ENCODE results near the gene OR5M10.
"Not testable (repeated sequence)": the region's sequence is repeated elsewhere in the genome, so short reads cannot be mapped to it uniquely, and the experiment has no call there.

Gene OR5M10

GRCh38 chr11:56577621-56578020, at the start of gene OR5M10:
OR5M10 (minus strand) TSS chr11:56577721; CDS start chr11:56577721, 0 bp downstream.
- DNase-seq = no peak

GRCh38 chr11:56625946-56626345, 48.4 kb upstream of the OR5M10 start:
- no peak for DNase-seq

GRCh38 chr11:56624661-56625110, 47.2 kb upstream of the OR5M10 start:
- DNase-seq = no peak

GRCh38 chr11:56611174-56611573, 33.7 kb upstream of the OR5M10 start:
- no peak for DNase-seq

GRCh38 chr11:56592088-56592717, 14.7 kb upstream of the OR5M10 start:
- DNase-seq = not testable (repeated sequence)

GRCh38 chr11:56558574-56558973, 18.9 kb downstream of the OR5M10 start:
- no peak for DNase-seq

GRCh38 chr11:56554691-56555090, 22.8 kb downstream of the OR5M10 start:
- not testable (repeated sequence) for DNase-seq

- no peak for DNase-seq
Observed at GRCh38 chr11:56545531-56545930, 32.0 kb downstream of the OR5M10 start.

- no peak for DNase-seq
Observed at GRCh38 chr11:56543739-56544138, 33.8 kb downstream of the OR5M10 start.

GRCh38 chr11:56543157-56543556, 34.4 kb downstream of the OR5M10 start, which contains the start of gene OR5M11:
OR5M11 (minus strand) TSS chr11:56543257; CDS start chr11:56543257, 0 bp downstream.
- DNase-seq = no peak

GRCh38 chr11:56533054-56533740, 44.3 kb downstream of the OR5M10 start:
- DNase-seq = no peak

- DNase-seq = no peak
Observed at GRCh38 chr11:56531856-56532255, 45.7 kb downstream of the OR5M10 start.
